Right atrium auricular region (tissue), 2 donors: Measurements from ENCODE around the gene NAV3. TPM values are rescaled to one million over a fixed set of nuclear protein-coding genes. Genes with fewer than 3 reads are reported as not detected.

Experiments used
- DNase-seq: peaks from one replicate; pipeline ENCODE4 v3.0.0-alpha.2; 2019; ENCODE audit warnings: low spot score
- H3K27ac ChIP-seq, 2 donors: fragments of 200-600 bp; sonication (generic); 1 replicate in 1 of 2; 2 replicates in 1 of 2; pipeline ENCODE4 v1.5.1; 2016 to 2019
- H3K27me3 ChIP-seq, 2 donors: fragments of 200-600 bp; sonication (generic); one replicate each; pipeline versions ENCODE4 v1.5.1 to v1.6.0; 2017 to 2019
- H3K36me3 ChIP-seq: fragments of 200-600 bp; sonication (generic); one replicate; pipeline ENCODE4 v1.5.1; 2016
- H3K4me1 ChIP-seq, 2 donors: fragments of 200-600 bp; sonication (generic); one replicate each; pipeline versions ENCODE4 v1.5.1 to v1.6.0; 2017 to 2019
- H3K4me3 ChIP-seq, 2 donors: fragments of 200-600 bp; sonication (generic); 1 replicate in 1 of 2; 2 replicates in 1 of 2; pipeline ENCODE4 v1.5.1; 2017 to 2019; ENCODE audit warnings: mild to moderate bottlenecking in 1 of 2, moderate library complexity in 1 of 2
- H3K9me3 ChIP-seq, 2 donors: fragments of 200-600 bp; sonication (generic); one replicate each; pipeline ENCODE4 v1.5.1; 2019
- CTCF ChIP-seq, 2 donors: fragments of 200-600 bp; sonication (generic); IDR thresholded peaks; one replicate each; pipeline ENCODE4 v1.5.1; 2019; ENCODE audit warnings: antibody characterized with exemption in 2 of 2
- total RNA-seq, 2 donors: library from RNA; depleted of rRNA; stranded (reverse); fragments of >200 nt; gene quantifications; one replicate each; pipeline ENCODE4 v1.1.0, GENCODE V29; 2016

The NAV3 gene
- total RNA-seq, 2 donors from 2014 or later = 4.4 to 5.1 TPM

- Histone ChIP-seq H3K27ac (no peak overlapping the region), H3K4me3 (no peak overlapping the region), H3K9me3 (no peaks in the 10 kb centered on the region), H3K36me3 (no peaks in the 10 kb centered on the region), H3K4me1 (no peaks in the 10 kb centered on the region), H3K27me3 (no peaks in the 10 kb centered on the region)
- no peak for TF ChIP-seq CTCF (IDR thresholded peaks at IDR 0.05)
- DNase-seq = no peak
These were observed 291.4 kb downstream of the NAV3 start for GRCh38 chr12:78121969-78122610.

- no peaks in the 10 kb centered on the region for H3K9me3 ChIP-seq
- no peak overlapping the region for H3K27ac ChIP-seq
- H3K36me3 ChIP-seq = no peaks in the 10 kb centered on the region
- no peak for DNase-seq
- TF ChIP-seq CTCF (IDR thresholded peaks at IDR 0.05) = no peak
- no peak overlapping the region for H3K4me3 ChIP-seq
- no peaks in the 10 kb centered on the region for H3K4me1 ChIP-seq
- H3K27me3 ChIP-seq = no peaks in the 10 kb centered on the region
These were observed 297.5 kb downstream of the NAV3 start for GRCh38 chr12:78128211-78128610.

GRCh38 chr12:78143717-78144116, 313.0 kb downstream of the NAV3 start:
- H3K9me3 ChIP-seq = no peaks in the 10 kb centered on the region
- no peak for TF ChIP-seq CTCF (IDR thresholded peaks at IDR 0.05)

GRCh38 chr12:78145398-78145797, 314.7 kb downstream of the NAV3 start:
- no peak overlapping the region for H3K27ac ChIP-seq

More at GRCh38 chr12:78143717-78144116, 313.0 kb downstream of the NAV3 start:
- no peak overlapping the region for H3K4me3 ChIP-seq
- no peaks in the 10 kb centered on the region for H3K27me3 ChIP-seq
- H3K27ac ChIP-seq = no peak overlapping the region
- no peaks in the 10 kb centered on the region for H3K36me3 ChIP-seq
- DNase-seq = no peak
- H3K4me1 ChIP-seq = peaks cover 0 to 4% of the 10 kb centered on the region in 2 donors

GRCh38 chr12:78146365-78146772, 315.7 kb downstream of the NAV3 start:
- H3K27me3 ChIP-seq = no peaks in the 10 kb centered on the region

More at GRCh38 chr12:78145398-78145797, 314.7 kb downstream of the NAV3 start:
- Histone ChIP-seq H3K27me3 (no peaks in the 10 kb centered on the region), H3K36me3 (no peaks in the 10 kb centered on the region), H3K4me3 (no peak overlapping the region), H3K4me1 (peaks cover 0 to 4% of the 10 kb centered on the region in 2 donors), H3K9me3 (no peaks in the 10 kb centered on the region)
- TF ChIP-seq CTCF (IDR thresholded peaks at IDR 0.05) = no peak
- no peak for DNase-seq

More at GRCh38 chr12:78146365-78146772, 315.7 kb downstream of the NAV3 start:
- no peak for DNase-seq
- Histone ChIP-seq H3K36me3 (no peaks in the 10 kb centered on the region), H3K9me3 (no peaks in the 10 kb centered on the region), H3K27ac (no peak overlapping the region), H3K4me1 (peaks cover 0 to 4% of the 10 kb centered on the region in 2 donors), H3K4me3 (no peak overlapping the region)
- peak; percentile 66 to 81 for TF ChIP-seq CTCF (IDR thresholded peaks at IDR 0.05)
